BJ (cell line): ENCODE results near the gene MYO10. TPM values are rescaled to one million over a fixed set of nuclear protein-coding genes. Genes with fewer than 3 reads are reported as not detected.

Source experiments
- CTCF ChIA-PET: fragments of 350-600 bp; formaldehyde crosslinking; extraction: SDS; loops from one replicate; lab custom pipeline; 2021; ENCODE audit warnings: antibody characterized with exemption, inconsistent platforms; lab: Yijun Ruan, JAX
- POLR2A ChIA-PET: fragments of 300-600 bp; sonication (Branson Sonifier 250); formaldehyde crosslinking; extraction: SDS; loops from one replicate; lab custom pipeline; 2021; ENCODE audit warnings: antibody characterized with exemption; lab: Charles Lee
- DNase-seq: peaks from one replicate; pipeline ENCODE4 v3.0.0-alpha.2; 2011; ENCODE audit warnings: low read depth
- H3K27me3 ChIP-seq: 2 replicates; pipeline ENCODE4 v1.6.0; 2011; ENCODE audit warnings: low read length; ENCODE audit not compliant: control insufficient read depth, insufficient read depth
- H3K36me3 ChIP-seq: 2 replicates; pipeline ENCODE4 v1.5.1; 2011; ENCODE audit warnings: low read length; ENCODE audit not compliant: control insufficient read depth, insufficient read depth
- H3K4me3 ChIP-seq: 2 replicates; pipeline ENCODE4 v1.5.1; 2011; ENCODE audit warnings: low read depth, mild to moderate bottlenecking, control low read depth, low read length
- CTCF ChIP-seq: IDR thresholded peaks from 2 replicates; pipeline ENCODE4 v1.5.1; 2011; ENCODE audit warnings: low read depth, mild to moderate bottlenecking, control low read depth, inconsistent platforms, low read length, moderate library complexity; ENCODE audit not compliant: insufficient read depth
- polyA plus RNA-seq: library from polyadenylated mRNA; depleted of rRNA; stranded (reverse); fragments of >200 nt; gene quantifications from 2 replicates; pipeline ENCODE4 v1.2.3, GENCODE V29; 2011

Gene MYO10
- polyA plus RNA-seq, 1 experiment: 17.1 TPM

- ChIA-PET POLR2A (no interaction called here), CTCF (no interaction called here)
- no peak overlapping the region for H3K4me3 ChIP-seq
- DNase-seq: no peak
- no peak for TF ChIP-seq CTCF
- H3K36me3 ChIP-seq: no peaks in the 10 kb centered on the region
- H3K27me3 ChIP-seq: peaks cover 4% of the 10 kb centered on the region; the same call in 1 of the 2 replicates
Observed at GRCh38 chr5:16644301-16644889, 291.7 kb downstream of the MYO10 start.

GRCh38 chr5:16642867-16643266 is 293.2 kb downstream of the MYO10 start:
- TF ChIP-seq CTCF: no peak
- no peak for DNase-seq
- CTCF ChIA-PET: interaction anchor here (1.0 kb wide), 1 partner anchor 15 kb away, joined by 4 read pairs; no protein-coding TSS in a partner anchor
- POLR2A ChIA-PET: no interaction called here
- peaks cover 5% of the 10 kb centered on the region for H3K27me3 ChIP-seq
- no peaks in the 10 kb centered on the region for H3K36me3 ChIP-seq
- H3K4me3 ChIP-seq: no peak overlapping the region

GRCh38 chr5:16639206-16639605 is 296.9 kb downstream of the MYO10 start:
- DNase-seq: no peak
- ChIA-PET POLR2A (no interaction called here), CTCF (interaction anchor here (1.3 kb wide), 1 partner anchor 14 kb away, joined by 3 read pairs; no protein-coding TSS in a partner anchor)
- Histone ChIP-seq H3K27me3 (peaks cover 5% of the 10 kb centered on the region), H3K4me3 (no peak overlapping the region), H3K36me3 (no peaks in the 10 kb centered on the region)
- no peak for TF ChIP-seq CTCF

GRCh38 chr5:16628376-16628775 is 307.7 kb downstream of the MYO10 start:
- no peak overlapping the region for H3K4me3 ChIP-seq
- peaks cover 2% of the 10 kb centered on the region; the same call in 1 of the 2 replicates for H3K27me3 ChIP-seq
- ChIA-PET POLR2A (no interaction called here), CTCF (interaction anchor here (1.0 kb wide), 1 partner anchor 14 kb away, joined by 4 read pairs; no protein-coding TSS in a partner anchor)
- TF ChIP-seq CTCF: no peak
- H3K36me3 ChIP-seq: no peaks in the 10 kb centered on the region
- no peak for DNase-seq

GRCh38 chr5:16626696-16627264 is 309.3 kb downstream of the MYO10 start:
- DNase-seq: no peak
- H3K36me3 ChIP-seq: no peaks in the 10 kb centered on the region
- TF ChIP-seq CTCF: no peak
- ChIA-PET POLR2A (no interaction called here), CTCF (no interaction called here)
- H3K4me3 ChIP-seq: no peak overlapping the region
- H3K27me3 ChIP-seq: peaks cover 2% of the 10 kb centered on the region; the same call in 1 of the 2 replicates
